SK-N-SH treated with all-trans-retinoic acid at 6 μM for 48 hours (cell line): ENCODE measurements around the gene CFD.
"Not testable (repeated sequence)": the region's sequence is repeated elsewhere in the genome, so short reads cannot be mapped to it uniquely, and the experiment has no call there.

Experiments
- ATAC-seq: fragments of 200-7000 bp; cut with Tn5 transposase; 3 replicates; pipeline ENCODE4 v1.9.1; 2020; ENCODE audit warnings: mild to moderate bottlenecking, moderate library complexity
- ARNTL ChIP-seq: fragments of 450-650 bp; formaldehyde crosslinking; IDR thresholded peaks from 2 replicates; pipeline ENCODE4 v1.5.0; 2020; ENCODE audit warnings: low read depth, mild to moderate bottlenecking, moderate library complexity, borderline replicate concordance
- BACH2 ChIP-seq: fragments of 250-450 bp; sonication (Bioruptor Pico); IDR thresholded peaks from 2 replicates; pipeline ENCODE4 v1.9.0; 2021; ENCODE audit warnings: mild to moderate bottlenecking, borderline replicate concordance
- CSDC2 ChIP-seq: fragments of 250-450 bp; sonication (Bioruptor Pico); IDR thresholded peaks from 2 replicates; pipeline ENCODE4 v1.5.0; 2020; ENCODE audit warnings: mild to moderate bottlenecking, moderate library complexity
- ESRRG ChIP-seq: fragments of 250-450 bp; sonication (Bioruptor Pico); IDR thresholded peaks from 2 replicates; pipeline ENCODE4 v1.6.1; 2021; ENCODE audit warnings: mild to moderate bottlenecking
- GLIS3 ChIP-seq: fragments of 250-450 bp; sonication (Bioruptor Pico); IDR thresholded peaks from 2 replicates; pipeline ENCODE4 v1.5.0; 2020; ENCODE audit warnings: mild to moderate bottlenecking, moderate library complexity
- ISL1 ChIP-seq: fragments of 250-450 bp; sonication (Bioruptor Pico); IDR thresholded peaks from 2 replicates; pipeline ENCODE4 v2.1.2; 2022; ENCODE audit warnings: mild to moderate bottlenecking, moderate library complexity
- OSR1 ChIP-seq: fragments of 250-450 bp; sonication (Bioruptor Pico); IDR thresholded peaks from 2 replicates; pipeline ENCODE4 v1.8.0; 2022; ENCODE audit warnings: moderate library complexity, mild to moderate bottlenecking, inconsistent platforms
- POU6F1 ChIP-seq: fragments of 250-450 bp; sonication (Bioruptor Pico); IDR thresholded peaks from 2 replicates; pipeline ENCODE4 v1.8.0; 2021; ENCODE audit warnings: low read depth, mild to moderate bottlenecking, moderate library complexity, borderline replicate concordance
- PPARA ChIP-seq: fragments of 250-450 bp; sonication (Bioruptor Pico); IDR thresholded peaks from 2 replicates; pipeline ENCODE4 v1.5.0; 2020; ENCODE audit warnings: mild to moderate bottlenecking, borderline replicate concordance
- RARB ChIP-seq: fragments of 250-450 bp; sonication (Bioruptor Pico); IDR thresholded peaks from 2 replicates; pipeline ENCODE4 v1.8.0; 2021; ENCODE audit warnings: mild to moderate bottlenecking, moderate library complexity
- SNAI2 ChIP-seq: fragments of 250-450 bp; sonication (Bioruptor Pico); IDR thresholded peaks from 2 replicates; pipeline ENCODE4 v1.5.0; 2020; ENCODE audit warnings: mild to moderate bottlenecking, moderate library complexity
- TCF4 ChIP-seq: fragments of 250-450 bp; sonication (Bioruptor Pico); IDR thresholded peaks from 2 replicates; pipeline ENCODE4 v1.8.0; 2021; ENCODE audit warnings: mild to moderate bottlenecking, moderate library complexity, borderline replicate concordance
- TOX ChIP-seq: fragments of 250-450 bp; sonication (Bioruptor Pico); IDR thresholded peaks from 2 replicates; pipeline ENCODE4 v1.8.0; 2021; ENCODE audit warnings: mild to moderate bottlenecking, moderate library complexity, borderline replicate concordance
- TSHZ2 ChIP-seq: fragments of 250-450 bp; sonication (Bioruptor Pico); IDR thresholded peaks from 2 replicates; pipeline ENCODE4 v1.5.0; 2020; ENCODE audit warnings: mild to moderate bottlenecking, moderate library complexity
- ZC3H10 ChIP-seq: fragments of 250-450 bp; sonication (Bioruptor Pico); IDR thresholded peaks from 2 replicates; pipeline ENCODE4 v1.5.1; 2021; ENCODE audit warnings: mild to moderate bottlenecking, moderate library complexity
- ZFP3 ChIP-seq: fragments of 250-450 bp; sonication (Bioruptor Pico); IDR thresholded peaks from 2 replicates; pipeline ENCODE4 v1.5.0; 2020; ENCODE audit warnings: mild to moderate bottlenecking, moderate library complexity
- ZFP30 ChIP-seq: fragments of 450-650 bp; formaldehyde crosslinking; IDR thresholded peaks from 2 replicates; pipeline ENCODE4 v1.5.0; 2022; ENCODE audit warnings: mild to moderate bottlenecking, moderate library complexity
- ZNF565 ChIP-seq: fragments of 450-650 bp; formaldehyde crosslinking; conservative IDR thresholded peaks from 2 replicates; pipeline ENCODE4 v1.5.0; 2020; ENCODE audit warnings: low read depth, mild to moderate bottlenecking, moderate library complexity
- ZNF70 ChIP-seq: fragments of 450-650 bp; formaldehyde crosslinking; IDR thresholded peaks from 2 replicates; pipeline ENCODE4 v1.5.0; 2020; ENCODE audit warnings: mild to moderate bottlenecking, moderate library complexity
- ZNF8 ChIP-seq: fragments of 450-650 bp; formaldehyde crosslinking; IDR thresholded peaks from 2 replicates; pipeline ENCODE4 v1.5.0; 2020; ENCODE audit warnings: mild to moderate bottlenecking, moderate library complexity
- TF ChIP-seq, protein P1 (sequence below): fragments of 250-450 bp; sonication (Bioruptor Pico); IDR thresholded peaks from 2 replicates; pipeline ENCODE4 v1.8.0; 2020; ENCODE audit warnings: mild to moderate bottlenecking, moderate library complexity, borderline replicate concordance
- TF ChIP-seq, protein P2 (sequence below): fragments of 250-450 bp; sonication (Bioruptor Pico); IDR thresholded peaks from 2 replicates; pipeline ENCODE4 v1.5.1; 2020; ENCODE audit warnings: low read depth, mild to moderate bottlenecking, moderate library complexity
- TF ChIP-seq, protein P3 (sequence below): fragments of 250-450 bp; sonication (Bioruptor Pico); IDR thresholded peaks from 2 replicates; pipeline ENCODE4 v1.5.1; 2021; ENCODE audit warnings: mild to moderate bottlenecking, moderate library complexity

Gene CFD

GRCh38 chr19:815775-816499, 43.5 kb upstream of the CFD start:
- TF ChIP-seq TOX (CRISPR knock-in tag) (no peak), ZFP30 (no peak), ARNTL (CRISPR knock-in tag) (no peak), ZFP3 (CRISPR knock-in tag) (no peak), ISL1 (CRISPR knock-in tag) (no peak), ZNF565 (no peak), ZNF70 (CRISPR knock-in tag) (no peak), POU6F1 (CRISPR knock-in tag) (no peak), ESRRG (no peak)
- TF ChIP-seq, protein P1, sequence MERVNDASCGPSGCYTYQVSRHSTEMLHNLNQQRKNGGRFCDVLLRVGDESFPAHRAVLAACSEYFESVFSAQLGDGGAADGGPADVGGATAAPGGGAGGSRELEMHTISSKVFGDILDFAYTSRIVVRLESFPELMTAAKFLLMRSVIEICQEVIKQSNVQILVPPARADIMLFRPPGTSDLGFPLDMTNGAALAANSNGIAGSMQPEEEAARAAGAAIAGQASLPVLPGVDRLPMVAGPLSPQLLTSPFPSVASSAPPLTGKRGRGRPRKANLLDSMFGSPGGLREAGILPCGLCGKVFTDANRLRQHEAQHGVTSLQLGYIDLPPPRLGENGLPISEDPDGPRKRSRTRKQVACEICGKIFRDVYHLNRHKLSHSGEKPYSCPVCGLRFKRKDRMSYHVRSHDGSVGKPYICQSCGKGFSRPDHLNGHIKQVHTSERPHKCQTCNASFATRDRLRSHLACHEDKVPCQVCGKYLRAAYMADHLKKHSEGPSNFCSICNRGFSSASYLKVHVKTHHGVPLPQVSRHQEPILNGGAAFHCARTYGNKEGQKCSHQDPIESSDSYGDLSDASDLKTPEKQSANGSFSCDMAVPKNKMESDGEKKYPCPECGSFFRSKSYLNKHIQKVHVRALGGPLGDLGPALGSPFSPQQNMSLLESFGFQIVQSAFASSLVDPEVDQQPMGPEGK (CRISPR knock-in tag) = no peak
- ATAC-seq = no peak

GRCh38 chr19:816500-816857, 43.0 kb upstream of the CFD start:
- ATAC-seq = no peak
- TF ChIP-seq ZFP30 = no peak
- TF ChIP-seq TOX (CRISPR knock-in tag) = no peak
- TF ChIP-seq, protein P1 (CRISPR knock-in tag) = no peak
- TF ChIP-seq TCF4 (CRISPR knock-in tag) = no peak
- TF ChIP-seq, protein P2, sequence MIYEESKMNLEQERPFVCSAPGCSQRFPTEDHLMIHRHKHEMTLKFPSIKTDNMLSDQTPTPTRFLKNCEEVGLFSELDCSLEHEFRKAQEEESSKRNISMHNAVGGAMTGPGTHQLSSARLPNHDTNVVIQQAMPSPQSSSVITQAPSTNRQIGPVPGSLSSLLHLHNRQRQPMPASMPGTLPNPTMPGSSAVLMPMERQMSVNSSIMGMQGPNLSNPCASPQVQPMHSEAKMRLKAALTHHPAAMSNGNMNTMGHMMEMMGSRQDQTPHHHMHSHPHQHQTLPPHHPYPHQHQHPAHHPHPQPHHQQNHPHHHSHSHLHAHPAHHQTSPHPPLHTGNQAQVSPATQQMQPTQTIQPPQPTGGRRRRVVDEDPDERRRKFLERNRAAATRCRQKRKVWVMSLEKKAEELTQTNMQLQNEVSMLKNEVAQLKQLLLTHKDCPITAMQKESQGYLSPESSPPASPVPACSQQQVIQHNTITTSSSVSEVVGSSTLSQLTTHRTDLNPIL (CRISPR knock-in tag) = no peak
- TF ChIP-seq GLIS3 = no peak
- TF ChIP-seq PPARA (CRISPR knock-in tag) = no peak
- no peak for TF ChIP-seq ZNF8 (CRISPR knock-in tag)
- no peak for TF ChIP-seq ZFP3 (CRISPR knock-in tag)
- no peak for TF ChIP-seq ZNF70 (CRISPR knock-in tag)
- no peak for TF ChIP-seq TSHZ2 (CRISPR knock-in tag)
- no peak for TF ChIP-seq ZC3H10
- TF ChIP-seq, protein P3, sequence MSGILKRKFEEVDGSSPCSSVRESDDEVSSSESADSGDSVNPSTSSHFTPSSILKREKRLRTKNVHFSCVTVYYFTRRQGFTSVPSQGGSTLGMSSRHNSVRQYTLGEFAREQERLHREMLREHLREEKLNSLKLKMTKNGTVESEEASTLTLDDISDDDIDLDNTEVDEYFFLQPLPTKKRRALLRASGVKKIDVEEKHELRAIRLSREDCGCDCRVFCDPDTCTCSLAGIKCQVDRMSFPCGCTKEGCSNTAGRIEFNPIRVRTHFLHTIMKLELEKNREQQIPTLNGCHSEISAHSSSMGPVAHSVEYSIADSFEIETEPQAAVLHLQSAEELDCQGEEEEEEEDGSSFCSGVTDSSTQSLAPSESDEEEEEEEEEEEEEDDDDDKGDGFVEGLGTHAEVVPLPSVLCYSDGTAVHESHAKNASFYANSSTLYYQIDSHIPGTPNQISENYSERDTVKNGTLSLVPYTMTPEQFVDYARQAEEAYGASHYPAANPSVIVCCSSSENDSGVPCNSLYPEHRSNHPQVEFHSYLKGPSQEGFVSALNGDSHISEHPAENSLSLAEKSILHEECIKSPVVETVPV (CRISPR knock-in tag) = no peak
- no peak for TF ChIP-seq ARNTL (CRISPR knock-in tag)
- no peak for TF ChIP-seq BACH2 (CRISPR knock-in tag)
- TF ChIP-seq ESRRG = no peak
- TF ChIP-seq RARB (CRISPR knock-in tag) = no peak
- TF ChIP-seq OSR1 (CRISPR knock-in tag) = no peak
- no peak for TF ChIP-seq SNAI2
- TF ChIP-seq CSDC2 (CRISPR knock-in tag) = no peak
- TF ChIP-seq, all 23 proteins: peak for 0

DNA sequence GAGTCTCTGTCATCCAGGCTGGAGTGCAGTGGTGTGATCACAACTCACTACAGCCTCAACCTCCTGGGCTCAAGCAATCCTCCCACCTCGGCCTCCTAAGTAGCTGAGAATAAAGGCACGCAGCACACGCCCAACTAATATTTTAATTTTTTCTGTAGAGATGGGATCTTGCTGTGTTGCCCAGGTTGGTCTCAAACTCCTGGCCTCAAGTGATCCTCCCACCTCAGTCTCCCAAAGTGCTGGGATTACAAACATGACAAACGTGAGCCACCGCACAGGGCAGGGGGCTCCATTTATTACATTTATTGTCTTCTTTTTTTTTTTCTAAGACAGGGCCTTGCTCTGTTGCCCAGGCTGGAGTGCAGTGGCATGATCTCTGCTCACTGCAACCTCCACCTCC, 39.3 kb upstream of the CFD start:
- ATAC-seq = not testable (repeated sequence)
